ENCODE results near the gene RNF7.

GRCh38 chr3:141725036-141725435, 13.1 kb upstream of the RNF7 start:
- TF ChIP-seq CTCF (IDR thresholded peaks at IDR 0.05; ENCODE audit: extremely low read depth in 1 of 2, insufficient read depth in 1 of 2, low read depth in 1 of 2, low read length in 2 of 2) (no peak), JUN (IDR thresholded peaks at IDR 0.05; ENCODE audit: borderline replicate concordance, insufficient read depth, insufficient read length, low read depth) (no peak), EZH2 (IDR thresholded peaks at IDR 0.05; ENCODE audit: borderline replicate concordance, low read depth, low read length, severe bottlenecking) (no peak), POLR2A (IDR thresholded peaks at IDR 0.05; ENCODE audit: low read depth, low read length) (no peak), POLR2AphosphoS5 (IDR thresholded peaks at IDR 0.05; ENCODE audit: insufficient read depth, low read depth, low read length) (no peak), GATA2 (IDR thresholded peaks at IDR 0.05; ENCODE audit: insufficient read depth, insufficient read length, low read depth, low read length) (no peak), MYC (IDR thresholded peaks at IDR 0.05; ENCODE audit: low read depth, low read length) (no peak)
- TF ChIP-seq, protein P1, sequence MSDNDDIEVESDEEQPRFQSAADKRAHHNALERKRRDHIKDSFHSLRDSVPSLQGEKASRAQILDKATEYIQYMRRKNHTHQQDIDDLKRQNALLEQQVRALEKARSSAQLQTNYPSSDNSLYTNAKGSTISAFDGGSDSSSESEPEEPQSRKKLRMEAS (IDR thresholded peaks at IDR 0.05; ENCODE audit: insufficient read depth, insufficient read length): no peak
